Endothelial cell of umbilical vein (primary cell): ENCODE measurements around the gene RAMAC.

Source experiments
- CTCF ChIP-seq, 2 donors: IDR thresholded peaks; 1 replicate in 1 of 2; 2 replicates in 1 of 2; pipeline ENCODE4 v1.5.1; 2011; ENCODE audit warnings: low read length in 2 of 2, mild to moderate bottlenecking in 2 of 2, moderate library complexity in 2 of 2, control low read depth in 1 of 2, inconsistent platforms in 1 of 2, low read depth in 1 of 2; ENCODE audit not compliant: insufficient read depth in 1 of 2; ENCODE audit errors: extremely low read depth in 1 of 2
- EZH2 ChIP-seq: IDR thresholded peaks from 2 replicates; pipeline ENCODE4 v1.6.1; 2012; ENCODE audit warnings: borderline replicate concordance, low read depth, mild to moderate bottlenecking, moderate library complexity, low read length, inconsistent platforms; ENCODE audit not compliant: severe bottlenecking
- FOS ChIP-seq: IDR thresholded peaks from 2 replicates; pipeline ENCODE4 v1.6.1; 2011; ENCODE audit warnings: mild to moderate bottlenecking, low read length, moderate library complexity, borderline replicate concordance; ENCODE audit not compliant: insufficient read depth
- MAX ChIP-seq: IDR thresholded peaks from 2 replicates; pipeline ENCODE4 v1.6.1; 2011; ENCODE audit not compliant: insufficient read depth, insufficient read length
- MYC ChIP-seq: IDR thresholded peaks from one replicate; pipeline ENCODE4 v1.6.1; 2011; ENCODE audit warnings: mild to moderate bottlenecking, low read depth, low read length
- POLR2A ChIP-seq: IDR thresholded peaks from 2 replicates; pipeline ENCODE4 v1.6.1; 2012; ENCODE audit warnings: low read depth, mild to moderate bottlenecking, control low read depth, low read length

- TF ChIP-seq MAX, result no peak
- no peak for TF ChIP-seq CTCF (IDR thresholded peaks at IDR 0.05; ENCODE audit: extremely low read depth in 1 of 2, insufficient read depth in 1 of 2, low read depth in 1 of 2, low read length in 2 of 2)
- TF ChIP-seq MYC, result no peak
- no peak for TF ChIP-seq POLR2A
- TF ChIP-seq EZH2, result no peak
- no peak for TF ChIP-seq FOS
These were observed 14.6 kb upstream of the RAMAC start for GRCh38 chr15:82971218-82971984.
